GM23338 (cell line): ENCODE results near the gene TNFRSF4. TPM values are rescaled to one million over a fixed set of nuclear protein-coding genes. Genes with fewer than 3 reads are reported as not detected.

ENCODE experiments used
- ATAC-seq: fragments of 200-7000 bp; cut with Tn5 transposase; 3 replicates; pipeline ENCODE4 v1.9.1; 2020
- DNase-seq: peaks from one replicate; pipeline ENCODE4 v3.0.0-alpha.2; 2015; ENCODE audit warnings: low spot score
- H2AFZ ChIP-seq: fragments of 200-600 bp; sonication (generic); 2 replicates; pipeline ENCODE4 v1.8.0; 2016; ENCODE audit warnings: antibody characterized with exemption, mild to moderate bottlenecking, moderate library complexity
- H3F3A ChIP-seq: fragments of 200-600 bp; sonication (generic); replicated peaks from 2 replicates; pipeline ENCODE4 v1.8.0; 2017; ENCODE audit warnings: antibody characterized with exemption, mixed run types, low read depth
- H3K27ac ChIP-seq: fragments of 200-600 bp; sonication (generic); 2 replicates; pipeline ENCODE4 v1.6.1; 2016; ENCODE audit warnings: low read depth
- H3K27me3 ChIP-seq: fragments of 200-600 bp; sonication (generic); 2 replicates; pipeline ENCODE4 v1.8.0; 2016; ENCODE audit warnings: mild to moderate bottlenecking, mixed run types, moderate library complexity; ENCODE audit not compliant: insufficient read depth
- H3K36me3 ChIP-seq: fragments of 200-600 bp; sonication (generic); 2 replicates; pipeline ENCODE4 v1.8.0; 2016; ENCODE audit warnings: mild to moderate bottlenecking; ENCODE audit not compliant: insufficient read depth
- H3K4me1 ChIP-seq: fragments of 200-600 bp; sonication (generic); 2 replicates; pipeline ENCODE4 v1.8.0; 2016; ENCODE audit warnings: mild to moderate bottlenecking, moderate library complexity; ENCODE audit not compliant: insufficient read depth
- H3K4me2 ChIP-seq: fragments of 200-600 bp; sonication (generic); 2 replicates; pipeline ENCODE4 v1.7.1; 2017; ENCODE audit warnings: mixed run types
- H3K4me3 ChIP-seq: fragments of 200-600 bp; sonication (generic); 2 replicates; pipeline ENCODE4 v1.6.1; 2016; ENCODE audit warnings: mixed run types
- H3K79me2 ChIP-seq: fragments of 200-600 bp; sonication (generic); replicated peaks from 2 replicates; pipeline ENCODE4 v1.8.0; 2017; ENCODE audit warnings: mild to moderate bottlenecking; ENCODE audit not compliant: insufficient read depth
- H3K9me2 ChIP-seq: fragments of 200-600 bp; sonication (generic); 2 replicates; pipeline ENCODE4 v1.8.0; 2017; ENCODE audit not compliant: insufficient read depth
- H4K20me1 ChIP-seq: fragments of 200-600 bp; sonication (generic); replicated peaks from 2 replicates; pipeline ENCODE4 v1.8.0; 2017; ENCODE audit warnings: mild to moderate bottlenecking; ENCODE audit not compliant: insufficient read depth
- H3K27ac Mint-ChIP-seq: 2 replicates; pipeline ENCODE4 v1.8.0; 2020; ENCODE audit warnings: inconsistent platforms, mild to moderate bottlenecking, moderate library complexity, mixed read lengths
- H3K27me3 Mint-ChIP-seq: 3 replicates; pipeline ENCODE4 v1.8.0; 2022; ENCODE audit warnings: low read depth, mild to moderate bottlenecking, moderate library complexity, mixed read lengths, inconsistent platforms; ENCODE audit not compliant: insufficient read depth, poor library complexity
- H3K36me3 Mint-ChIP-seq: 3 replicates; pipeline ENCODE4 v1.8.0; 2021; ENCODE audit warnings: low read depth, mild to moderate bottlenecking, inconsistent platforms, moderate library complexity, mixed read lengths
- H3K4me1 Mint-ChIP-seq: 3 replicates; pipeline ENCODE4 v1.8.0; 2020; ENCODE audit warnings: mild to moderate bottlenecking, inconsistent platforms, mixed read lengths
- H3K4me3 Mint-ChIP-seq: 3 replicates; pipeline ENCODE4 v1.8.0; 2021; ENCODE audit warnings: moderate library complexity, mild to moderate bottlenecking, inconsistent platforms, mixed read lengths
- H3K9me3 Mint-ChIP-seq: 3 replicates; pipeline ENCODE4 v1.8.0; 2020; ENCODE audit warnings: moderate library complexity, mild to moderate bottlenecking, inconsistent platforms, mixed read lengths
- CREB1 ChIP-seq: fragments of 250-450 bp; sonication (Bioruptor Pico); IDR thresholded peaks from 2 replicates; pipeline ENCODE4 v1.5.0; 2020; ENCODE audit warnings: low read depth, mild to moderate bottlenecking, moderate library complexity
- EZH2phosphoT487 ChIP-seq: fragments of 200-600 bp; sonication (generic); IDR thresholded peaks from one replicate; pipeline ENCODE4 v1.8.1; 2018; ENCODE audit warnings: antibody characterized with exemption; ENCODE audit not compliant: unreplicated experiment
- JUNB ChIP-seq: IDR thresholded peaks from one replicate; pipeline ENCODE4 v1.6.1; 2016; ENCODE audit warnings: antibody characterized with exemption; ENCODE audit not compliant: unreplicated experiment
- NANOG ChIP-seq: IDR thresholded peaks from 2 replicates; pipeline ENCODE4 v1.6.1; 2016; ENCODE audit warnings: antibody characterized with exemption, borderline replicate concordance
- POLR2AphosphoS5 ChIP-seq: IDR thresholded peaks from 2 replicates; pipeline ENCODE4 v1.6.1; 2016; ENCODE audit warnings: antibody characterized with exemption, low read depth
- ZNF462 ChIP-seq: fragments of 250-450 bp; sonication (Bioruptor Pico); IDR thresholded peaks from 2 replicates; pipeline ENCODE4 v1.5.0; 2020; ENCODE audit warnings: mild to moderate bottlenecking, moderate library complexity
- polyA plus RNA-seq: library from polyadenylated mRNA; unstranded; fragments of >200 nt; fragmentation: Nextera tagmentation; extraction: Ambion mirVana; gene quantifications from 2 replicates; pipeline ENCODE4 v1.2.1, GENCODE V29; 2016
- total RNA-seq: library from RNA; depleted of rRNA; stranded (reverse); fragments of >200 nt; shearing (Covaris generic); gene quantifications from 2 replicates; pipeline ENCODE4 v1.2.3, GENCODE V29; 2014
- TF ChIP-seq, protein P1 (sequence below): IDR thresholded peaks from one replicate; pipeline ENCODE4 v1.6.1; 2018; ENCODE audit warnings: antibody characterized with exemption; ENCODE audit not compliant: unreplicated experiment

TNFRSF4 gene
- total and polyA plus RNA-seq, 2 experiments from 2014 or later = not detected

- peaks cover 22% of the 10 kb centered on the region for H3K36me3 Mint-ChIP-seq
These were observed 3.0 kb upstream of the TNFRSF4 start for GRCh38 chr1:1216770-1217620.

More at GRCh38 chr1:1216770-1217620, 3.0 kb upstream of the TNFRSF4 start:
- no peak overlapping the region for H3K27ac Mint-ChIP-seq
- no peaks in the 10 kb centered on the region for H3K9me3 Mint-ChIP-seq
- Histone ChIP-seq H3K27me3 (no peaks in the 10 kb centered on the region), H3K4me3 (no peak overlapping the region), H3K9me2 (no peaks in the 10 kb centered on the region), H3K4me1 (no peaks in the 10 kb centered on the region), H3K36me3 (peaks cover 4% of the 10 kb centered on the region; the same call in 1 of the 2 replicates), H3K79me2 (no peaks in the 10 kb centered on the region), H2AFZ (no peak overlapping the region), H3K27ac (no peak overlapping the region), H3F3A (no peaks in the 10 kb centered on the region), H3K4me2 (no peak overlapping the region), H4K20me1 (no peaks in the 10 kb centered on the region; the same call in 1 of the 2 replicates)
- H3K27me3 Mint-ChIP-seq = peaks cover 10% of the 10 kb centered on the region
- H3K4me1 Mint-ChIP-seq = no peaks in the 10 kb centered on the region
- no peak overlapping the region; the same call in 2 of the 3 replicates for H3K4me3 Mint-ChIP-seq
- DNase-seq (no peak), ATAC-seq (no peak)
- TF ChIP-seq, protein P1, sequence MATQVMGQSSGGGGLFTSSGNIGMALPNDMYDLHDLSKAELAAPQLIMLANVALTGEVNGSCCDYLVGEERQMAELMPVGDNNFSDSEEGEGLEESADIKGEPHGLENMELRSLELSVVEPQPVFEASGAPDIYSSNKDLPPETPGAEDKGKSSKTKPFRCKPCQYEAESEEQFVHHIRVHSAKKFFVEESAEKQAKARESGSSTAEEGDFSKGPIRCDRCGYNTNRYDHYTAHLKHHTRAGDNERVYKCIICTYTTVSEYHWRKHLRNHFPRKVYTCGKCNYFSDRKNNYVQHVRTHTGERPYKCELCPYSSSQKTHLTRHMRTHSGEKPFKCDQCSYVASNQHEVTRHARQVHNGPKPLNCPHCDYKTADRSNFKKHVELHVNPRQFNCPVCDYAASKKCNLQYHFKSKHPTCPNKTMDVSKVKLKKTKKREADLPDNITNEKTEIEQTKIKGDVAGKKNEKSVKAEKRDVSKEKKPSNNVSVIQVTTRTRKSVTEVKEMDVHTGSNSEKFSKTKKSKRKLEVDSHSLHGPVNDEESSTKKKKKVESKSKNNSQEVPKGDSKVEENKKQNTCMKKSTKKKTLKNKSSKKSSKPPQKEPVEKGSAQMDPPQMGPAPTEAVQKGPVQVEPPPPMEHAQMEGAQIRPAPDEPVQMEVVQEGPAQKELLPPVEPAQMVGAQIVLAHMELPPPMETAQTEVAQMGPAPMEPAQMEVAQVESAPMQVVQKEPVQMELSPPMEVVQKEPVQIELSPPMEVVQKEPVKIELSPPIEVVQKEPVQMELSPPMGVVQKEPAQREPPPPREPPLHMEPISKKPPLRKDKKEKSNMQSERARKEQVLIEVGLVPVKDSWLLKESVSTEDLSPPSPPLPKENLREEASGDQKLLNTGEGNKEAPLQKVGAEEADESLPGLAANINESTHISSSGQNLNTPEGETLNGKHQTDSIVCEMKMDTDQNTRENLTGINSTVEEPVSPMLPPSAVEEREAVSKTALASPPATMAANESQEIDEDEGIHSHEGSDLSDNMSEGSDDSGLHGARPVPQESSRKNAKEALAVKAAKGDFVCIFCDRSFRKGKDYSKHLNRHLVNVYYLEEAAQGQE = no peak
- no peak for TF ChIP-seq EZH2phosphoT487
- no peak for TF ChIP-seq POLR2AphosphoS5
- TF ChIP-seq ZNF462 (CRISPR knock-in tag) = no peak
- no peak for TF ChIP-seq NANOG
- no peak for TF ChIP-seq CREB1 (CRISPR knock-in tag)
- TF ChIP-seq JUNB = no peak
